Stimulated activated CD8-positive, alpha-beta memory T cell treated with anti-CD3 and anti-CD28 coated beads, Interleukin-15, amount 100 ng/mL, for 4 hours (primary cell): ENCODE results near the gene DHFR.
"Not testable (repeated sequence)": the region's sequence is repeated elsewhere in the genome, so short reads cannot be mapped to it uniquely, and the experiment has no call there.

Source experiments
- DNase-seq, 2 donors: peaks; one replicate each; pipeline ENCODE4 v3.0.0-alpha.2; 2020; ENCODE audit warnings: low read depth in 2 of 2

The DHFR gene

GRCh38 chr5:80597500-80597899, 57.3 kb downstream of the DHFR start:
- DNase-seq, result no peak

DNA sequence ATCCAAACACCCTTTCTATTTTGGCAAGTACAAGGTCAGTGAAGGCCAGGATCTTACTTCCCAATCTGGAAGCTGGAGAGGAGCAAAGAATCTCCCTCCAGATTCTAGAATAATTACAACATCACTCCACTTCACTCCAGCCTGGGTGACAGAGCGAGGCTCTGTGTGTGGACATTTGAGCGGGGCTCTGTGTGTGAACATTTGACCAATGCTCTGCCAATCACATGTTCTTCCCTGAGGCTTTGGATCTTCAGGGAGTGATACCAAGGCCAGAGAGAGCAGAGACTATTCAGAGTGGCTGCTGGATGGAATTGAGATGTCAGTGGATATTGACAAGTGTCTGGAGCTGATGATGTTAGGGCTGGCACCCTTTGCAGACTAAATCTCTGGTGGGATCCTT, 60.0 kb downstream of the DHFR start:
- no peak for DNase-seq

DNA sequence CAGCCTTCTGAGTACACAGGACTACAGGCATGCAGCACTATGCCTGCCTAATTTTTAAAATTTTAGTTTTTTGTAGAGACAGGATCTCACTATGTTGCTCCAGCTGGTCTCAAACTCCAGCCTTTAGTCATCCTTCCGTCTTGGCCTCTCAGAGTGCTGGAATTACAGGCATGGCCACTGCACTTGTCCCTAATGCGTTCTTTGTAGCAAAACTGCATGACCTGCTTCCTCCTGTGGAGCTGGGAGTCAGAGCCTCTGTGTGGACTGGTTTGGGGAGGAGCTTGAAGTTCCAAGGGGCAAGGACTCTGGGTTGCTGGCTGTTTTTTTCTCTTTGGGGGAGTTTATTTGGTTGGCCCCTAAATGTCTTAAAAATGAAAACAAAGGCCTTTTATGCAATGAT, 62.0 kb downstream of the DHFR start:
- no peak for DNase-seq

DNA sequence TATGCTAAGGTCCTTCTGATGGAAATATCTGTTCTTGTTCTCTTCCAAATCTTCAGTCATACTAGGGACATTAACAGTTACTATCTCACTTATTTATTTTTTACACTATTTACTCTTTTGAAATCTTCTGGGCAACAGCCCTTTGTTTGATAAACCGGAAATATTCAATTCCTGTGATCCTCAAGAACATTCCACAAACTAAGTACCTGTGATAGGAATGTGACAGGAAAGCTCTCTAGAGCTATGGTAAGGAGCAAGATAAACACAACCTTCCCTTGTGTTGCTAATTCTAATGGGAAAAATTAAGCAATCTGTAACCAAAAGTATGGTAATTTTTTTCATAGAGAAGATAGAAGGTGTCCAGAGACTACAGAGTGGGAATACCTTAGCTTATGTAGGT, 62.7 kb downstream of the DHFR start:
- DNase-seq, result no peak

DNA sequence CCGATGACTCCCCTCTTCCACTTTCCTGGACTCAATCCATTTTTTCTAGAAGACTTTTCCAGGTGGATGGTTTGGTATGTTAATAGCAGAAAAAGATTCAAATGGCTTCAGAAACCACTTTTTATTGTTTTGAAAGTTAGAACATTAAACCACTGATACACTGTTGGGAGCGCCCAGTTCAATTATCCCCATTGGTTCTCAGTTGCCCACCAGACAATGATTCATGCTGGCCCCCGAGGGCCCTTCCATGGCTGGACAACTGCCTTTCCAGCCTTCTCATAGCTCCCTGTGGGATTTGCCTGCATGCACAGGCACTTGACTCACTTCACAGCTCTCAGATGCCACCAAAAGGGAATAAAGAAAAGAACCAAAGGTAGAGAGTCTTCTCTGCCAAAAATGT, 63.4 kb downstream of the DHFR start:
- DNase-seq, result no peak

DNA sequence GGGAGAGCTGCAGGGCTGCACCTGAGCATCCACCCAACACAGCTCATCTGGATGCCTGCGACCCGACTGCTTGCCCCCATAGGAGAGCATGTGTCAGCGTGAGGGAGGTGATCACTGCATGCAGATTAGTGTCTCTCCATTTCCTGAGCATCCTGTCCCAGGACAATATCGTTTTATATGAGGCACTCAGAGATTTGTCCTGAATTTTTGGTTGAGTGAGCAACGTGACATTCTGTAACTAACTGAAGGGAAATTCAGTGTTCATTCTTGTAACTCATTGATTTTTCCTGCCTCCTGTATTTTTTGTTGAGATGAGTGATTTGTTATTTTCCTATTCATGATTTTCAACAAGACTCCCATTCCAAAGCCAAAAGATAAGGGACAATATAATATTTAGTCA, 64.0 kb downstream of the DHFR start:
- DNase-seq, result no peak

- DNase-seq, result no peak
These were observed 65.8 kb downstream of the DHFR start for GRCh38 chr5:80588858-80589540.

- DNase-seq, result no peak
These were observed 70.0 kb downstream of the DHFR start for GRCh38 chr5:80584770-80585169.

GRCh38 chr5:80580291-80580690, 74.5 kb downstream of the DHFR start:
- not testable (repeated sequence) for DNase-seq

GRCh38 chr5:80579050-80579449, 75.7 kb downstream of the DHFR start:
- DNase-seq, result no peak

- DNase-seq, result no peak
These were observed 77.1 kb downstream of the DHFR start for GRCh38 chr5:80577707-80578106.

DNA sequence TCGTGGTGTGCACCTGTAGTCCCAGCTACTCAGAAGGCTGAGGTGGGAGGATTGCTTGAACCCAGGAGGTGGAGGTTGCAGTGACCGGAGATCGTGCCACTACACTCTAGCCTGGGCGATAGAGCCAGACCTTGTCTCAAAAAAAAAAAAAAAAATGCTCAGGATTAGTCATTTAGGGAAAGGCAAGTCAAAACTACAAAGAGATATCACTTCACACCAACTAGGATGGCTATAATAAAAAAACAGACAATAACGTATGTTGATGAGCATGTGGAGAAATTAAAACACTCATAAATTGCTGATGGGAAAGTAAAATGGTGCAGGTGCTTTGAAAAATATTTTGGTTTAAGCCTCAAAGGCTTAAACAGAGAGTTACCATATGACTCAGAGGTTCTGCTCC, 78.4 kb downstream of the DHFR start:
- DNase-seq, result no peak
